ENCODE results near the gene CARD6. TPM values are rescaled to one million over a fixed set of nuclear protein-coding genes. Genes with fewer than 3 reads are reported as not detected.

The CARD6 gene
- total and polyA plus RNA-seq, 2 of the 13 experiments (the other 11 are each of a cell fraction or from before 2014, with no cell fraction given): 0.33 to 1.4 TPM

DNA sequence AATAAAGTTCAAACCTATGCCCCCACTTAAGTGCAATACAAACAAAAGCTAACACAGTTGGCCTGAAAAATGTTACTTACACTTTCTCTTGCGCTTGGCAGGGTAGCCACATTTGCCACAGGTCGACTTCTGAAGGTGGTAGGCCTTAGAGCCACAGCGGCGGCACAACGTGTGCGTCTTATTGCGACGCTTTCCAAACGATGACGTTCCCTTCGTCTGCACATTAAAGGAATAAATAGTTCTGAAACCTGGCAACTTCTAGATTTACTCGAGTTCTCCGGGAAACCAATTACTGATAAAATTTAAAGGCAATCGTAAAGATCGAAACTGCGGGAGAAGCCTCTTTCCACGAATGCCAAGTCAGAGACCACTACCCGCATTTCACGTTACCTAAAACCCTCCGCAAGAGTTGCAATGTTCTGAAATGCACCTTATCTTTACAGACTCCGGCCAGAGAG is 6.7 kb upstream of the CARD6 start (continued):
- TF ChIP-seq HOXA9 (CRISPR knock-in tag; IDR thresholded peaks at IDR 0.05; ENCODE audit: borderline replicate concordance) (peak; percentile 5; the same call in 1 of the 2 replicates), ZNF333 (CRISPR knock-in tag; IDR thresholded peaks at IDR 0.05; ENCODE audit: borderline replicate concordance) (no peak), POGK (CRISPR knock-in tag; conservative IDR thresholded peaks at IDR 0.05) (no peak), SATB2 (CRISPR knock-in tag; IDR thresholded peaks at IDR 0.05) (peak; percentile 40; the same call in 1 of the 2 replicates), ZIK1 (CRISPR knock-in tag; IDR thresholded peaks at IDR 0.05; ENCODE audit: borderline replicate concordance, low read depth) (no peak), MLX (CRISPR knock-in tag; IDR thresholded peaks at IDR 0.05) (no peak), JUNB (CRISPR knock-in tag; IDR thresholded peaks at IDR 0.05; ENCODE audit: borderline replicate concordance) (no peak), ATF4 (CRISPR knock-in tag; IDR thresholded peaks at IDR 0.05) (0 out of 4 replicates have a peak, but pooled peaks of 1 of the 2 experiments have one; percentile 7), ZNF670 (CRISPR knock-in tag; IDR thresholded peaks at IDR 0.05; ENCODE audit: borderline replicate concordance) (no peak), ISL2 (CRISPR knock-in tag; IDR thresholded peaks at IDR 0.05) (peak; percentile 1; the same call in 1 of the 2 replicates), AHR (CRISPR knock-in tag; IDR thresholded peaks at IDR 0.05) (no peak), ZNF564 (CRISPR knock-in tag; IDR thresholded peaks at IDR 0.05) (peak; percentile 19; the same call in 1 of the 2 replicates), GZF1 (CRISPR knock-in tag; IDR thresholded peaks at IDR 0.05) (no peak), SOX5 (CRISPR knock-in tag; IDR thresholded peaks at IDR 0.05; ENCODE audit: borderline replicate concordance) (no peak)
- TF ChIP-seq, protein P1, sequence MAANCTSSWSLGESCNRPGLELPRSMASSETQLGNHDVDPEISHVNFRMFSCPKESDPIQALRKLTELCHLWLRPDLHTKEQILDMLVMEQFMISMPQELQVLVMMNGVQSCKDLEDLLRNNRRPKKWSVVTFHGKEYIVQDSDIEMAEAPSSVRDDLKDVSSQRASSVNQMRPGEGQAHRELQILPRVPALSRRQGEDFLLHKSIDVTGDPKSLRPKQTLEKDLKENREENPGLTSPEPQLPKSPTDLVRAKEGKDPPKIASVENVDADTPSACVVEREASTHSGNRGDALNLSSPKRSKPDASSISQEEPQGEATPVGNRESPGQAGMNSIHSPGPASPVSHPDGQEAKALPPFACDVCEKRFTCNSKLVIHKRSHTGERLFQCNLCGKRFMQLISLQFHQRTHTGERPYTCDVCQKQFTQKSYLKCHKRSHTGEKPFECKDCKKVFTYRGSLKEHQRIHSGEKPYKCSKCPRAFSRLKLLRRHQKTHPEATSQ (CRISPR knock-in tag; IDR thresholded peaks at IDR 0.05; ENCODE audit: borderline replicate concordance): no peak; the same call in 1 of the 2 replicates
- TF ChIP-seq, protein P2, sequence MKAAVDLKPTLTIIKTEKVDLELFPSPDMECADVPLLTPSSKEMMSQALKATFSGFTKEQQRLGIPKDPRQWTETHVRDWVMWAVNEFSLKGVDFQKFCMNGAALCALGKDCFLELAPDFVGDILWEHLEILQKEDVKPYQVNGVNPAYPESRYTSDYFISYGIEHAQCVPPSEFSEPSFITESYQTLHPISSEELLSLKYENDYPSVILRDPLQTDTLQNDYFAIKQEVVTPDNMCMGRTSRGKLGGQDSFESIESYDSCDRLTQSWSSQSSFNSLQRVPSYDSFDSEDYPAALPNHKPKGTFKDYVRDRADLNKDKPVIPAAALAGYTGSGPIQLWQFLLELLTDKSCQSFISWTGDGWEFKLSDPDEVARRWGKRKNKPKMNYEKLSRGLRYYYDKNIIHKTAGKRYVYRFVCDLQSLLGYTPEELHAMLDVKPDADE (CRISPR knock-in tag; IDR thresholded peaks at IDR 0.05): no peak
- TF ChIP-seq, protein P3, sequence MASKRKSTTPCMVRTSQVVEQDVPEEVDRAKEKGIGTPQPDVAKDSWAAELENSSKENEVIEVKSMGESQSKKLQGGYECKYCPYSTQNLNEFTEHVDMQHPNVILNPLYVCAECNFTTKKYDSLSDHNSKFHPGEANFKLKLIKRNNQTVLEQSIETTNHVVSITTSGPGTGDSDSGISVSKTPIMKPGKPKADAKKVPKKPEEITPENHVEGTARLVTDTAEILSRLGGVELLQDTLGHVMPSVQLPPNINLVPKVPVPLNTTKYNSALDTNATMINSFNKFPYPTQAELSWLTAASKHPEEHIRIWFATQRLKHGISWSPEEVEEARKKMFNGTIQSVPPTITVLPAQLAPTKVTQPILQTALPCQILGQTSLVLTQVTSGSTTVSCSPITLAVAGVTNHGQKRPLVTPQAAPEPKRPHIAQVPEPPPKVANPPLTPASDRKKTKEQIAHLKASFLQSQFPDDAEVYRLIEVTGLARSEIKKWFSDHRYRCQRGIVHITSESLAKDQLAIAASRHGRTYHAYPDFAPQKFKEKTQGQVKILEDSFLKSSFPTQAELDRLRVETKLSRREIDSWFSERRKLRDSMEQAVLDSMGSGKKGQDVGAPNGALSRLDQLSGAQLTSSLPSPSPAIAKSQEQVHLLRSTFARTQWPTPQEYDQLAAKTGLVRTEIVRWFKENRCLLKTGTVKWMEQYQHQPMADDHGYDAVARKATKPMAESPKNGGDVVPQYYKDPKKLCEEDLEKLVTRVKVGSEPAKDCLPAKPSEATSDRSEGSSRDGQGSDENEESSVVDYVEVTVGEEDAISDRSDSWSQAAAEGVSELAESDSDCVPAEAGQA (IDR thresholded peaks at IDR 0.05; ENCODE audit: low read depth): no peak
- TF ChIP-seq, protein P3 (CRISPR knock-in tag; IDR thresholded peaks at IDR 0.05; ENCODE audit: borderline replicate concordance): peak; percentile 33; the same call in 1 of the 2 replicates
